ENCODE data around the gene CAVIN4. TPM values are rescaled to one million over a fixed set of nuclear protein-coding genes. Genes with fewer than 3 reads are reported as not detected.

Gene CAVIN4
- total and polyA plus RNA-seq, 5 donors from 2014 or later: 0.12 to 0.25 TPM; not detected in 3

GRCh38 chr9:100581661-100582060 lies 3.8 kb downstream of the CAVIN4 start:
- H3K27ac ChIP-seq (ENCODE audit: insufficient read depth, low read length, poor library complexity, severe bottlenecking): no peak overlapping the region
- Mint-ChIP-seq H3K4me1 (no peaks in the 10 kb centered on the region), H3K27ac (no peak overlapping the region), H3K36me3 (no peaks in the 10 kb centered on the region), H3K9me3 (peaks cover 0 to 2% (median 0%) of the 10 kb centered on the region in 7 donors), H3K27me3 (peaks cover 7% of the 10 kb centered on the region), H3K4me3 (no peak overlapping the region)
- H3K36me3 ChIP-seq (ENCODE audit: control insufficient read depth, insufficient read depth, low read length): no peaks in the 10 kb centered on the region
- ATAC-seq (ENCODE audit: low read depth in 2 of 2): no peak
- DNase-seq: no peak
- no peak overlapping the region for H3K4me3 ChIP-seq (ENCODE audit: low read depth, low read length)
- no peaks in the 10 kb centered on the region for H3K27me3 ChIP-seq (ENCODE audit: control insufficient read depth, insufficient read depth, low read length)
- H3K4me1 ChIP-seq (ENCODE audit: control insufficient read depth, insufficient read depth, low read length, poor library complexity, severe bottlenecking): no peaks in the 10 kb centered on the region
- H3K9me3 ChIP-seq (ENCODE audit: control insufficient read depth in 2 of 2, low read length in 2 of 2): no peaks in the 10 kb centered on the region

DNA sequence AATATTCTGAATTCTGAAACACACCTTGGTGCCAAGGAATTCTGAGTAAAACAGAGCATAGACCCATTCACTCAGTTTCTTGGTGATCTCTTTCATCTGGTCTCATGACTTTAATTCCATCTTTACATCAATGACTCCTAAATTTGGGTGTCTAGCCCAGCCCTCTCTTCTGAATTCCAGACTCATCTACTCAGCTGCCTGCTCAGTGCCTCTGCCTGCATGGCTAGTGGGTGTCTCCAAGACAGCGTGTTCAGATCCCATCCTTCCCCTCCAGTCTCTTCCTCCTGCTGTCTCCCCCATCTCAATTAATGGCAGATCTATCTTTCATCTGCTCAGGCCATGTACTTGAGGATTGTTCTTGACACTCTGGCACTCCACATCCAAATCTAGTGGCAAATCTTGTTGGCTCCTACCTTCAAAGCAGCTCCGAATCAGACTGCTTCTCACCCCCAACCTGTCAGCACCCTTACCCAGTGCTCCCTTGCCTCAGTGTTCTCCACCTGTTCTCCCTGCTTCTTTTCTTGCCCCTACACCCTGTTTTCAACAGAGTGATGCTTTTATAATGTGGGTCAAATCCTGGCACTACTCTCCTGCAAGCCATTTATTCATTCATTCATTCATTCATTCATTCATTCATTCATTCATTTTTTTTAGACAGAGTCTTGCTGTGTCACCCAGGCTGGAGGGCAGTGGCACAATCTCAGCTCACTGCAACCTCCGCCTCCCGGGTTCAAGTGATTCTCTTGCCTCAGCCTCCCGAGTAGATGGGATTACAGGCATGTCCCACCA lies 5.3 kb downstream of the CAVIN4 start:
- Histone ChIP-seq H3K36me3 (ENCODE audit: control insufficient read depth, insufficient read depth, low read length) (no peaks in the 10 kb centered on the region), H3K27me3 (ENCODE audit: control insufficient read depth, insufficient read depth, low read length) (no peaks in the 10 kb centered on the region), H3K9me3 (ENCODE audit: control insufficient read depth in 2 of 2, low read length in 2 of 2) (no peaks in the 10 kb centered on the region), H3K4me1 (ENCODE audit: control insufficient read depth, insufficient read depth, low read length, poor library complexity, severe bottlenecking) (no peaks in the 10 kb centered on the region), H3K27ac (ENCODE audit: insufficient read depth, low read length, poor library complexity, severe bottlenecking) (no peak overlapping the region), H3K4me3 (ENCODE audit: low read depth, low read length) (no peak overlapping the region)
- Mint-ChIP-seq H3K4me3 (no peak overlapping the region), H3K27ac (no peak overlapping the region), H3K27me3 (peaks cover 1% of the 10 kb centered on the region), H3K36me3 (no peaks in the 10 kb centered on the region), H3K4me1 (no peaks in the 10 kb centered on the region), H3K9me3 (peaks cover 0 to 2% (median 0%) of the 10 kb centered on the region in 7 donors)
- no peak for ATAC-seq (ENCODE audit: low read depth in 2 of 2)
- no peak for DNase-seq

- H3K9me3 ChIP-seq (ENCODE audit: control insufficient read depth in 2 of 2, low read length in 2 of 2): no peaks in the 10 kb centered on the region
- no peaks in the 10 kb centered on the region for H3K27me3 ChIP-seq (ENCODE audit: control insufficient read depth, insufficient read depth, low read length)
- H3K36me3 Mint-ChIP-seq: no peaks in the 10 kb centered on the region
- H3K27ac Mint-ChIP-seq: no peak overlapping the region
- no peaks in the 10 kb centered on the region for H3K27me3 Mint-ChIP-seq
- no peaks in the 10 kb centered on the region for H3K4me1 ChIP-seq (ENCODE audit: control insufficient read depth, insufficient read depth, low read length, poor library complexity, severe bottlenecking)
- no peak for ATAC-seq (ENCODE audit: low read depth in 2 of 2)
- H3K4me3 ChIP-seq (ENCODE audit: low read depth, low read length): no peak overlapping the region
- DNase-seq: no peak
- peaks cover 0 to 2% (median 0%) of the 10 kb centered on the region in 7 donors for H3K9me3 Mint-ChIP-seq
- no peak overlapping the region for H3K4me3 Mint-ChIP-seq
- no peaks in the 10 kb centered on the region for H3K36me3 ChIP-seq (ENCODE audit: control insufficient read depth, insufficient read depth, low read length)
- H3K4me1 Mint-ChIP-seq: no peaks in the 10 kb centered on the region
- no peak overlapping the region for H3K27ac ChIP-seq (ENCODE audit: insufficient read depth, low read length, poor library complexity, severe bottlenecking)
Observed at GRCh38 chr9:100584951-100585350, 7.1 kb downstream of the CAVIN4 start.

DNA sequence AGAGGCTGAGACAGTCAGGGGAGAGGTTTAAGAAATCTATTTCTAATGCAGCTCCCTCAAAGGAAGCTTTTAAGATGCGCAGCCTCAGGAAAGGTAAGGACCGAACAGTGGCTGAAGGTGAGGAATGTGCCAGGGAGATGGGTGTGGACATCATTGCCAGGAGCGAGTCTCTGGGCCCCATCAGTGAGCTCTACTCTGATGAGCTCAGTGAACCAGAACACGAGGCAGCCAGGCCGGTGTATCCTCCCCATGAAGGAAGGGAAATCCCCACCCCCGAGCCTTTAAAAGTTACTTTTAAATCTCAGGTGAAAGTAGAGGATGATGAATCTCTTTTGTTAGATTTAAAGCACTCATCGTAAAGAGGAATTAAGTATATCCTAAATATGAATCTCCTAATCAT lies 8.2 kb downstream of the CAVIN4 start:
- no peak overlapping the region for H3K27ac Mint-ChIP-seq
- no peak for ATAC-seq (ENCODE audit: low read depth in 2 of 2)
- H3K9me3 Mint-ChIP-seq: peaks cover 0 to 2% (median 0%) of the 10 kb centered on the region in 7 donors

GRCh38 chr9:100587375-100587774 lies 9.5 kb downstream of the CAVIN4 start:
- H3K4me3 ChIP-seq (ENCODE audit: low read depth, low read length): no peak overlapping the region
- H3K36me3 Mint-ChIP-seq: no peaks in the 10 kb centered on the region
- no peaks in the 10 kb centered on the region for H3K9me3 Mint-ChIP-seq
- H3K9me3 ChIP-seq (ENCODE audit: control insufficient read depth in 2 of 2, low read length in 2 of 2): no peaks in the 10 kb centered on the region
- no peak for DNase-seq
- H3K36me3 ChIP-seq (ENCODE audit: control insufficient read depth, insufficient read depth, low read length): no peaks in the 10 kb centered on the region
- H3K4me1 Mint-ChIP-seq: no peaks in the 10 kb centered on the region
- H3K27ac ChIP-seq (ENCODE audit: insufficient read depth, low read length, poor library complexity, severe bottlenecking): no peak overlapping the region
- H3K4me1 ChIP-seq (ENCODE audit: control insufficient read depth, insufficient read depth, low read length, poor library complexity, severe bottlenecking): no peaks in the 10 kb centered on the region
- no peak overlapping the region for H3K4me3 Mint-ChIP-seq
- H3K27me3 ChIP-seq (ENCODE audit: control insufficient read depth, insufficient read depth, low read length): no peaks in the 10 kb centered on the region
- no peak for ATAC-seq (ENCODE audit: low read depth in 2 of 2)
- H3K27ac Mint-ChIP-seq: no peak overlapping the region
- H3K27me3 Mint-ChIP-seq: no peaks in the 10 kb centered on the region

More for the DNA sequence above, 8.2 kb downstream of the CAVIN4 start:
- Histone ChIP-seq H3K27me3 (ENCODE audit: control insufficient read depth, insufficient read depth, low read length) (no peaks in the 10 kb centered on the region), H3K9me3 (ENCODE audit: control insufficient read depth in 2 of 2, low read length in 2 of 2) (no peaks in the 10 kb centered on the region), H3K4me1 (ENCODE audit: control insufficient read depth, insufficient read depth, low read length, poor library complexity, severe bottlenecking) (no peaks in the 10 kb centered on the region), H3K27ac (ENCODE audit: insufficient read depth, low read length, poor library complexity, severe bottlenecking) (no peak overlapping the region), H3K4me3 (ENCODE audit: low read depth, low read length) (no peak overlapping the region), H3K36me3 (ENCODE audit: control insufficient read depth, insufficient read depth, low read length) (no peaks in the 10 kb centered on the region)
- DNase-seq: no peak
- no peaks in the 10 kb centered on the region for H3K36me3 Mint-ChIP-seq
- no peaks in the 10 kb centered on the region for H3K4me1 Mint-ChIP-seq
- H3K27me3 Mint-ChIP-seq: no peaks in the 10 kb centered on the region
- H3K4me3 Mint-ChIP-seq: no peak overlapping the region

DNA sequence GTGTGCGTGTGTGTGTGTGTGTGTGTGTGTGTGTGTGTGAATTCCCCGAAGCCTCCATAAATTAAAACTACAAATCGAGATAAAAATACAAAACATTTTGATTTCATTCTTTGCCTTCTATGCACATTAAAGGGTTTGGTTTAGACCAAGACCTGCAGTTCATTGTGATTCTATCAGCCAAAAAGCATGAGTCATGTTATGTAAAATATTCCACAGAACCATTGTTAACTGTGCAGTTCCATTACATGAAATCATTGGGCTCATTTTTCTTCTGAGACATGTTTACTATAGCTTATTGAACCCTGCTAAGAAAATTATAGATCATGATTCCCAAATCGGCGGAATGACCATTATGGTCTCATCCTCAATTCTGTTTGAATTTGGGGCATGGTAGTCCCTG lies 11.7 kb downstream of the CAVIN4 start:
- Histone ChIP-seq H3K4me3 (ENCODE audit: low read depth, low read length) (no peak overlapping the region), H3K36me3 (ENCODE audit: control insufficient read depth, insufficient read depth, low read length) (no peaks in the 10 kb centered on the region), H3K27ac (ENCODE audit: insufficient read depth, low read length, poor library complexity, severe bottlenecking) (no peak overlapping the region), H3K4me1 (ENCODE audit: control insufficient read depth, insufficient read depth, low read length, poor library complexity, severe bottlenecking) (no peaks in the 10 kb centered on the region), H3K9me3 (ENCODE audit: control insufficient read depth in 2 of 2, low read length in 2 of 2) (no peaks in the 10 kb centered on the region), H3K27me3 (ENCODE audit: control insufficient read depth, insufficient read depth, low read length) (no peaks in the 10 kb centered on the region)
- H3K36me3 Mint-ChIP-seq: no peaks in the 10 kb centered on the region
- DNase-seq (no peak), ATAC-seq (ENCODE audit: low read depth in 2 of 2) (no peak)
- no peak overlapping the region for H3K4me3 Mint-ChIP-seq
- peak overlapping the region in 1 of 3 donors; percentile 29 for H3K27ac Mint-ChIP-seq
- no peaks in the 10 kb centered on the region for H3K4me1 Mint-ChIP-seq
- no peaks in the 10 kb centered on the region for H3K9me3 Mint-ChIP-seq
- no peaks in the 10 kb centered on the region for H3K27me3 Mint-ChIP-seq

GRCh38 chr9:100590481-100590880 lies 12.6 kb downstream of the CAVIN4 start:
- DNase-seq: no peak
- Histone ChIP-seq H3K27ac (ENCODE audit: insufficient read depth, low read length, poor library complexity, severe bottlenecking) (no peak overlapping the region), H3K4me3 (ENCODE audit: low read depth, low read length) (no peak overlapping the region), H3K9me3 (ENCODE audit: control insufficient read depth in 2 of 2, low read length in 2 of 2) (no peaks in the 10 kb centered on the region), H3K4me1 (ENCODE audit: control insufficient read depth, insufficient read depth, low read length, poor library complexity, severe bottlenecking) (no peaks in the 10 kb centered on the region), H3K27me3 (ENCODE audit: control insufficient read depth, insufficient read depth, low read length) (no peaks in the 10 kb centered on the region), H3K36me3 (ENCODE audit: control insufficient read depth, insufficient read depth, low read length) (no peaks in the 10 kb centered on the region)
- Mint-ChIP-seq H3K27me3 (no peaks in the 10 kb centered on the region), H3K4me3 (no peak overlapping the region), H3K4me1 (no peaks in the 10 kb centered on the region), H3K27ac (no peak overlapping the region), H3K36me3 (no peaks in the 10 kb centered on the region), H3K9me3 (no peaks in the 10 kb centered on the region)
- ATAC-seq (ENCODE audit: low read depth in 2 of 2): no peak

GRCh38 chr9:100591139-100591538 lies 13.3 kb downstream of the CAVIN4 start:
- Mint-ChIP-seq H3K4me1 (peaks cover 0 to 5% (median 2%) of the 10 kb centered on the region in 4 donors), H3K4me3 (no peak overlapping the region), H3K9me3 (no peaks in the 10 kb centered on the region), H3K27me3 (peaks cover 6% of the 10 kb centered on the region), H3K36me3 (no peaks in the 10 kb centered on the region), H3K27ac (no peak overlapping the region)
- Histone ChIP-seq H3K9me3 (ENCODE audit: control insufficient read depth in 2 of 2, low read length in 2 of 2) (no peaks in the 10 kb centered on the region), H3K4me1 (ENCODE audit: control insufficient read depth, insufficient read depth, low read length, poor library complexity, severe bottlenecking) (no peaks in the 10 kb centered on the region), H3K36me3 (ENCODE audit: control insufficient read depth, insufficient read depth, low read length) (no peaks in the 10 kb centered on the region), H3K4me3 (ENCODE audit: low read depth, low read length) (no peak overlapping the region), H3K27ac (ENCODE audit: insufficient read depth, low read length, poor library complexity, severe bottlenecking) (no peak overlapping the region), H3K27me3 (ENCODE audit: control insufficient read depth, insufficient read depth, low read length) (no peaks in the 10 kb centered on the region)
- DNase-seq (no peak), ATAC-seq (ENCODE audit: low read depth in 2 of 2) (no peak)

All from CD4-positive, CD25-positive, alpha-beta regulatory T cell (primary cell).